Ascending aorta (tissue), 2 donors: ENCODE data around the gene AHCY. TPM values are rescaled to one million over a fixed set of nuclear protein-coding genes. Genes with fewer than 3 reads are reported as not detected.
A peak's percentile ranks its signal among the peaks of the same experiment; 100 is the strongest.
"Not testable (repeated sequence)": the region's sequence is repeated elsewhere in the genome, so short reads cannot be mapped to it uniquely, and the experiment has no call there.

Experiments
- DNase-seq, 2 donors: peaks; one replicate each; pipeline ENCODE4 v3.0.0-alpha.2; 2019; ENCODE audit warnings: low spot score in 2 of 2
- H3K27ac ChIP-seq, 2 donors: fragments of 200-600 bp; sonication (generic); one replicate each; pipeline ENCODE4 v1.5.1; 2016 to 2017; ENCODE audit warnings: mild to moderate bottlenecking in 1 of 2
- H3K27me3 ChIP-seq: fragments of 200-600 bp; sonication (generic); one replicate; pipeline ENCODE4 v1.5.1; 2017
- H3K36me3 ChIP-seq, 2 donors: fragments of 200-600 bp; sonication (generic); one replicate each; pipeline ENCODE4 v1.5.1; 2016
- H3K4me1 ChIP-seq, 2 donors: fragments of 200-600 bp; sonication (generic); one replicate each; pipeline ENCODE4 v1.5.1; 2016 to 2017; ENCODE audit warnings: mild to moderate bottlenecking in 1 of 2
- H3K4me3 ChIP-seq, 2 donors: fragments of 200-600 bp; sonication (generic); one replicate each; pipeline ENCODE4 v1.5.1; 2016 to 2017; ENCODE audit warnings: mild to moderate bottlenecking in 1 of 2
- H3K9me3 ChIP-seq, 2 donors: fragments of 200-600 bp; sonication (generic); one replicate each; pipeline ENCODE4 v1.5.1; 2016
- CTCF ChIP-seq, 3 experiments: fragments of 200-600 bp in 2 of 3; fragments of 450-650 bp in 1 of 3; sonication (generic) in 2 of 3; IDR thresholded peaks; one replicate each; pipeline ENCODE4 v1.5.1; 2016 to 2019; ENCODE audit warnings: antibody characterized with exemption in 3 of 3, mild to moderate bottlenecking in 1 of 3, moderate library complexity in 1 of 3
- intact Hi-C: fragments of 100-400 bp; cut with DNase I; formaldehyde crosslinking; loops from one replicate; pipeline ENCODE4 v1.15.1; 2023
- total RNA-seq: library from RNA; depleted of rRNA; stranded (reverse); fragments of >200 nt; gene quantifications from one replicate; pipeline ENCODE4 v1.1.0, GENCODE V29; 2016

AHCY gene
- total RNA-seq, 1 donor from 2014 or later = 93.8 TPM

- peaks cover 0 to 6% of the 10 kb centered on the region in 2 donors for H3K4me1 ChIP-seq
- no peak overlapping the region for H3K27ac ChIP-seq
- DNase-seq = no peak
- H3K4me3 ChIP-seq = peak overlapping the region in 1 of 2 donors; percentile 90
- intact Hi-C loops = loop anchor here (2.0 to 5.0 kb wide), 3 partner anchors 61 to 489 kb away; partner anchors contain the start of genes CHMP4B, ITCH and MAP1LC3A
- no peak for TF ChIP-seq CTCF (IDR thresholded peaks at IDR 0.05)
- no peaks in the 10 kb centered on the region for H3K27me3 ChIP-seq
- no peaks in the 10 kb centered on the region for H3K36me3 ChIP-seq
- H3K9me3 ChIP-seq = no peaks in the 10 kb centered on the region
Measured at GRCh38 chr20:34301587-34302311, 1.4 kb downstream of the AHCY start.

- Histone ChIP-seq H3K36me3 (no peaks in the 10 kb centered on the region), H3K27me3 (no peaks in the 10 kb centered on the region), H3K27ac (no peak overlapping the region), H3K4me1 (peaks cover 0 to 6% of the 10 kb centered on the region in 2 donors), H3K4me3 (no peak overlapping the region), H3K9me3 (no peaks in the 10 kb centered on the region)
- DNase-seq = no peak
- intact Hi-C loops = loop anchor here (5.0 kb wide), 1 partner anchor 489 kb away; the partner anchor contains the start of gene CHMP4B
- TF ChIP-seq CTCF (IDR thresholded peaks at IDR 0.05) = no peak
Measured at GRCh38 chr20:34300809-34301586, 2.2 kb downstream of the AHCY start.

GRCh38 chr20:34300256-34300806, 2.8 kb downstream of the AHCY start:
- Histone ChIP-seq H3K27me3 (no peaks in the 10 kb centered on the region), H3K9me3 (no peaks in the 10 kb centered on the region), H3K36me3 (no peaks in the 10 kb centered on the region), H3K27ac (no peak overlapping the region), H3K4me3 (no peak overlapping the region), H3K4me1 (peaks cover 0 to 6% of the 10 kb centered on the region in 2 donors)
- TF ChIP-seq CTCF (IDR thresholded peaks at IDR 0.05) = no peak
- no peak for DNase-seq
- intact Hi-C loops = loop anchor here (5.0 kb wide), 1 partner anchor 488 kb away; the partner anchor contains the start of gene CHMP4B

GRCh38 chr20:34299556-34300255, 3.4 kb downstream of the AHCY start:
- DNase-seq = no peak
- H3K9me3 ChIP-seq = no peaks in the 10 kb centered on the region
- H3K36me3 ChIP-seq = peaks cover 0 to 6% of the 10 kb centered on the region in 2 donors
- no peak for TF ChIP-seq CTCF (IDR thresholded peaks at IDR 0.05)
- H3K27me3 ChIP-seq = no peaks in the 10 kb centered on the region
- peaks cover 0 to 6% of the 10 kb centered on the region in 2 donors for H3K4me1 ChIP-seq
- no peak overlapping the region for H3K27ac ChIP-seq
- no peak overlapping the region for H3K4me3 ChIP-seq
- intact Hi-C loops = loop anchor here (5.0 kb wide), 1 partner anchor 487 kb away; the partner anchor contains the start of gene CHMP4B

GRCh38 chr20:34298294-34298784, 4.8 kb downstream of the AHCY start:
- intact Hi-C loops, H3K27me3 ChIP-seq, H3K4me1 ChIP-seq, DNase-seq, H3K27ac ChIP-seq, H3K9me3 ChIP-seq, H3K4me3 ChIP-seq: not testable (repeated sequence)
- peaks cover 6 to 14% of the 10 kb centered on the region in 2 donors for H3K36me3 ChIP-seq
- peak in 2 of 3 experiments; percentile 17 to 38 for TF ChIP-seq CTCF (IDR thresholded peaks at IDR 0.05)
